Cardiac fibroblast (primary cell): ENCODE data around the gene RFX3.

Source experiments
- DNase-seq, 2 donors: peaks; one replicate each; pipeline versions ENCODE4 v3.0.0 to v3.0.0-alpha.2; 2010; ENCODE audit warnings: low read depth in 2 of 2
- H3K4me3 ChIP-seq, 2 donors: replicated peaks in 1 of 2; 1 replicate in 1 of 2; 2 replicates in 1 of 2; pipeline ENCODE4 v1.5.1; 2011; ENCODE audit warnings: low read depth in 2 of 2, low read length in 2 of 2, mild to moderate bottlenecking in 2 of 2, moderate library complexity in 1 of 2
- TF ChIP-seq, protein P1 (sequence below): IDR thresholded peaks from one replicate; pipeline ENCODE4 v1.5.1; 2011; ENCODE audit warnings: low read depth, mild to moderate bottlenecking, low read length, inconsistent platforms

RFX3 gene

DNA sequence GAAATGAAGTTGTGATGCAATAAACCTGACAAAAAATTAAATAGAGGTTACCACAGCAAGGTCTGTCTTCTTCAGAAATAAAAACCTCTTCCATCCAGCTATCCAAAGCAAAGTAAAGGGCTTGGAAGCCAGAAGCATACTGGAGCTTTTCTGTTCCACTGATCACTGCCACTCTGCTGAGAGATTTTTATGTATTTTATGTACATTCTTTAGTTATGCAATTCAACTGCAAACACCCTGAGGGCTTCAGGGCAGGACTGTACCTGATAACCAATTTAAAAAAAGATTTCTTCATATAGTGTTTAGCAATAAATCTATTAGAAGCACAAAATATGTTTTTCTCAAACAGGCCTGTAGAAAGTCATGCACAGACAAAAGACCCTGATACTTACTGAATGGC, 355.0 kb downstream of the RFX3 start:
- TF ChIP-seq, protein P1, sequence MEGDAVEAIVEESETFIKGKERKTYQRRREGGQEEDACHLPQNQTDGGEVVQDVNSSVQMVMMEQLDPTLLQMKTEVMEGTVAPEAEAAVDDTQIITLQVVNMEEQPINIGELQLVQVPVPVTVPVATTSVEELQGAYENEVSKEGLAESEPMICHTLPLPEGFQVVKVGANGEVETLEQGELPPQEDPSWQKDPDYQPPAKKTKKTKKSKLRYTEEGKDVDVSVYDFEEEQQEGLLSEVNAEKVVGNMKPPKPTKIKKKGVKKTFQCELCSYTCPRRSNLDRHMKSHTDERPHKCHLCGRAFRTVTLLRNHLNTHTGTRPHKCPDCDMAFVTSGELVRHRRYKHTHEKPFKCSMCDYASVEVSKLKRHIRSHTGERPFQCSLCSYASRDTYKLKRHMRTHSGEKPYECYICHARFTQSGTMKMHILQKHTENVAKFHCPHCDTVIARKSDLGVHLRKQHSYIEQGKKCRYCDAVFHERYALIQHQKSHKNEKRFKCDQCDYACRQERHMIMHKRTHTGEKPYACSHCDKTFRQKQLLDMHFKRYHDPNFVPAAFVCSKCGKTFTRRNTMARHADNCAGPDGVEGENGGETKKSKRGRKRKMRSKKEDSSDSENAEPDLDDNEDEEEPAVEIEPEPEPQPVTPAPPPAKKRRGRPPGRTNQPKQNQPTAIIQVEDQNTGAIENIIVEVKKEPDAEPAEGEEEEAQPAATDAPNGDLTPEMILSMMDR: no peak
- no peak overlapping the region for H3K4me3 ChIP-seq
- no peak for DNase-seq
